ENCODE results near the gene PHTF1.
"Not testable (repeated sequence)": the region's sequence is repeated elsewhere in the genome, so short reads cannot be mapped to it uniquely, and the experiment has no call there.

The PHTF1 gene

GRCh38 chr1:113779542-113779941 is 20.3 kb upstream of the PHTF1 start:
- DNase-seq (ENCODE audit: low read depth, low spot score) = no peak

GRCh38 chr1:113777561-113777960 is 18.3 kb upstream of the PHTF1 start:
- DNase-seq (ENCODE audit: low read depth, low spot score) = no peak

- DNase-seq (ENCODE audit: low read depth, low spot score) = no peak
Observed at GRCh38 chr1:113770031-113770430, 10.7 kb upstream of the PHTF1 start.

- DNase-seq (ENCODE audit: low read depth, low spot score) = no peak
Observed at GRCh38 chr1:113769601-113769970, 10.3 kb upstream of the PHTF1 start.

GRCh38 chr1:113768916-113769600 is 9.8 kb upstream of the PHTF1 start:
- DNase-seq (ENCODE audit: low read depth, low spot score) = no peak

- no peak for DNase-seq (ENCODE audit: low read depth, low spot score)
Observed at GRCh38 chr1:113765306-113766230, 6.3 kb upstream of the PHTF1 start.

GRCh38 chr1:113763661-113764060 is 4.4 kb upstream of the PHTF1 start:
- no peak for DNase-seq (ENCODE audit: low read depth, low spot score)

GRCh38 chr1:113761937-113762336 is 2.7 kb upstream of the PHTF1 start:
- DNase-seq (ENCODE audit: low read depth, low spot score) = no peak

GRCh38 chr1:113760102-113761080 is 1.1 kb upstream of the PHTF1 start:
- DNase-seq (ENCODE audit: low read depth, low spot score) = no peak

- peak; percentile 10 for DNase-seq (ENCODE audit: low read depth, low spot score)
Observed at GRCh38 chr1:113758631-113759332, 504 bp downstream of the PHTF1 start.

GRCh38 chr1:113756461-113756860 is 2.8 kb downstream of the PHTF1 start:
- DNase-seq (ENCODE audit: low read depth, low spot score) = no peak

GRCh38 chr1:113753333-113753732 is 6.0 kb downstream of the PHTF1 start:
- DNase-seq (ENCODE audit: low read depth, low spot score) = not testable (repeated sequence)

- no peak for DNase-seq (ENCODE audit: low read depth, low spot score)
Observed at GRCh38 chr1:113751516-113751915, 7.8 kb downstream of the PHTF1 start.

GRCh38 chr1:113751114-113751513 is 8.2 kb downstream of the PHTF1 start:
- DNase-seq (ENCODE audit: low read depth, low spot score) = no peak

- no peak for DNase-seq (ENCODE audit: low read depth, low spot score)
Observed at GRCh38 chr1:113749402-113749801, 9.9 kb downstream of the PHTF1 start.

GRCh38 chr1:113747376-113747775 is 11.9 kb downstream of the PHTF1 start:
- DNase-seq (ENCODE audit: low read depth, low spot score) = no peak

GRCh38 chr1:113745425-113745824 is 13.9 kb downstream of the PHTF1 start:
- DNase-seq (ENCODE audit: low read depth, low spot score) = no peak

GRCh38 chr1:113744114-113744513 is 15.2 kb downstream of the PHTF1 start:
- no peak for DNase-seq (ENCODE audit: low read depth, low spot score)

- no peak for DNase-seq (ENCODE audit: low read depth, low spot score)
Observed at GRCh38 chr1:113742515-113742914, 16.8 kb downstream of the PHTF1 start.

- DNase-seq (ENCODE audit: low read depth, low spot score) = no peak
Observed at GRCh38 chr1:113734357-113735055, 24.8 kb downstream of the PHTF1 start.

Data from activated CD4-positive, CD25-positive, alpha-beta regulatory T cell treated with anti-CD3 and anti-CD28 coated beads, Interleukin-2, amount 50 U/mL, for 16 hours (primary cell).